HepG2 (cell line): ENCODE data around the gene CORO7. TPM values are rescaled to one million over a fixed set of nuclear protein-coding genes. Genes with fewer than 3 reads are reported as not detected.

Experiments used
- HES4 ChIP-seq: sonication (generic); formaldehyde crosslinking; IDR thresholded peaks from 2 replicates; pipeline ENCODE4 v1.9.0; 2021; ENCODE audit warnings: mild to moderate bottlenecking, missing genetic modification reagents, borderline replicate concordance
- HHEX ChIP-seq: IDR thresholded peaks from 2 replicates; pipeline ENCODE4 v1.6.1; 2016; ENCODE audit warnings: control low read depth
- KMT2B ChIP-seq: IDR thresholded peaks from 2 replicates; pipeline ENCODE4 v1.6.1; 2016; ENCODE audit warnings: missing genetic modification reagents, missing compliant biosample characterization
- PREB ChIP-seq: sonication (generic); formaldehyde crosslinking; IDR thresholded peaks from 2 replicates; pipeline ENCODE4 v1.4.0; 2020; ENCODE audit warnings: missing genetic modification reagents
- RXRB ChIP-seq: IDR thresholded peaks from 2 replicates; pipeline ENCODE4 v1.6.1; 2016; ENCODE audit warnings: borderline replicate concordance, missing genetic modification reagents, missing compliant biosample characterization
- ZNF317 ChIP-seq: sonication (generic); formaldehyde crosslinking; IDR thresholded peaks from 2 replicates; pipeline ENCODE4 v1.5.0; 2020; ENCODE audit warnings: mild to moderate bottlenecking, missing genetic modification reagents
- ZNF552 ChIP-seq: sonication (generic); formaldehyde crosslinking; IDR thresholded peaks from 2 replicates; pipeline ENCODE4 v1.9.0; 2022; ENCODE audit warnings: missing genetic modification reagents, mild to moderate bottlenecking, borderline replicate concordance
- ZNF629 ChIP-seq: sonication (generic); formaldehyde crosslinking; conservative IDR thresholded peaks from 2 replicates; pipeline ENCODE4 v1.5.0; 2020; ENCODE audit warnings: missing genetic modification reagents
- ZNF691 ChIP-seq: sonication (generic); formaldehyde crosslinking; IDR thresholded peaks from 2 replicates; pipeline ENCODE4 v1.4.0; 2020; ENCODE audit warnings: missing genetic modification reagents, low read depth, mild to moderate bottlenecking, borderline replicate concordance
- ZNF766 ChIP-seq: sonication (generic); formaldehyde crosslinking; IDR thresholded peaks from 2 replicates; pipeline ENCODE4 v1.5.0; 2020; ENCODE audit warnings: missing genetic modification reagents, borderline replicate concordance
- polyA plus RNA-seq, 8 experiments: library from polyadenylated mRNA; depleted of rRNA in 3 of 8; stranded (reverse) in 7 of 8; unstranded in 1 of 8; fragments of >200 nt; fragmentation: Illumina TruSeq in 4 of 8; extraction: Trizol in 4 of 8; gene quantifications; 2 replicates each; pipeline versions ENCODE4 v1.2.1 to v1.2.3, GENCODE V29; 2011 to 2016; ENCODE audit warnings: low read depth in 4 of 8, missing spikeins in 1 of 8, mixed read lengths in 1 of 8; ENCODE audit not compliant: insufficient read depth in 1 of 8
- total RNA-seq, 5 experiments: library from RNA; depleted of rRNA; stranded (reverse); fragments of >200 nt; fragmentation: Illumina TruSeq; extraction: Trizol; gene quantifications; 2 replicates each; pipeline ENCODE4 v1.2.3, GENCODE V29; 2016; ENCODE audit warnings: low read depth in 1 of 5
- TF ChIP-seq, protein P1 (sequence below): sonication (generic); formaldehyde crosslinking; IDR thresholded peaks from 2 replicates; pipeline ENCODE4 v1.9.0; 2021; ENCODE audit warnings: mild to moderate bottlenecking, missing genetic modification reagents
- TF ChIP-seq, protein P2 (sequence below): sonication (generic); formaldehyde crosslinking; conservative IDR thresholded peaks from 2 replicates; pipeline ENCODE4 v1.4.0; 2020; ENCODE audit warnings: missing genetic modification reagents
- TF ChIP-seq, protein P3 (sequence below): sonication (generic); formaldehyde crosslinking; IDR thresholded peaks from 2 replicates; pipeline ENCODE4 v1.4.0; 2020; ENCODE audit warnings: missing genetic modification reagents

CORO7 gene
- total and polyA plus RNA-seq, 2 of the 13 experiments (the other 11 are each of a cell fraction or from before 2014, with no cell fraction given) = 9.9 to 14.3 TPM

GRCh38 chr16:4426021-4426684 lies 9.8 kb upstream of the CORO7 start (continued):
- TF ChIP-seq, protein P1, sequence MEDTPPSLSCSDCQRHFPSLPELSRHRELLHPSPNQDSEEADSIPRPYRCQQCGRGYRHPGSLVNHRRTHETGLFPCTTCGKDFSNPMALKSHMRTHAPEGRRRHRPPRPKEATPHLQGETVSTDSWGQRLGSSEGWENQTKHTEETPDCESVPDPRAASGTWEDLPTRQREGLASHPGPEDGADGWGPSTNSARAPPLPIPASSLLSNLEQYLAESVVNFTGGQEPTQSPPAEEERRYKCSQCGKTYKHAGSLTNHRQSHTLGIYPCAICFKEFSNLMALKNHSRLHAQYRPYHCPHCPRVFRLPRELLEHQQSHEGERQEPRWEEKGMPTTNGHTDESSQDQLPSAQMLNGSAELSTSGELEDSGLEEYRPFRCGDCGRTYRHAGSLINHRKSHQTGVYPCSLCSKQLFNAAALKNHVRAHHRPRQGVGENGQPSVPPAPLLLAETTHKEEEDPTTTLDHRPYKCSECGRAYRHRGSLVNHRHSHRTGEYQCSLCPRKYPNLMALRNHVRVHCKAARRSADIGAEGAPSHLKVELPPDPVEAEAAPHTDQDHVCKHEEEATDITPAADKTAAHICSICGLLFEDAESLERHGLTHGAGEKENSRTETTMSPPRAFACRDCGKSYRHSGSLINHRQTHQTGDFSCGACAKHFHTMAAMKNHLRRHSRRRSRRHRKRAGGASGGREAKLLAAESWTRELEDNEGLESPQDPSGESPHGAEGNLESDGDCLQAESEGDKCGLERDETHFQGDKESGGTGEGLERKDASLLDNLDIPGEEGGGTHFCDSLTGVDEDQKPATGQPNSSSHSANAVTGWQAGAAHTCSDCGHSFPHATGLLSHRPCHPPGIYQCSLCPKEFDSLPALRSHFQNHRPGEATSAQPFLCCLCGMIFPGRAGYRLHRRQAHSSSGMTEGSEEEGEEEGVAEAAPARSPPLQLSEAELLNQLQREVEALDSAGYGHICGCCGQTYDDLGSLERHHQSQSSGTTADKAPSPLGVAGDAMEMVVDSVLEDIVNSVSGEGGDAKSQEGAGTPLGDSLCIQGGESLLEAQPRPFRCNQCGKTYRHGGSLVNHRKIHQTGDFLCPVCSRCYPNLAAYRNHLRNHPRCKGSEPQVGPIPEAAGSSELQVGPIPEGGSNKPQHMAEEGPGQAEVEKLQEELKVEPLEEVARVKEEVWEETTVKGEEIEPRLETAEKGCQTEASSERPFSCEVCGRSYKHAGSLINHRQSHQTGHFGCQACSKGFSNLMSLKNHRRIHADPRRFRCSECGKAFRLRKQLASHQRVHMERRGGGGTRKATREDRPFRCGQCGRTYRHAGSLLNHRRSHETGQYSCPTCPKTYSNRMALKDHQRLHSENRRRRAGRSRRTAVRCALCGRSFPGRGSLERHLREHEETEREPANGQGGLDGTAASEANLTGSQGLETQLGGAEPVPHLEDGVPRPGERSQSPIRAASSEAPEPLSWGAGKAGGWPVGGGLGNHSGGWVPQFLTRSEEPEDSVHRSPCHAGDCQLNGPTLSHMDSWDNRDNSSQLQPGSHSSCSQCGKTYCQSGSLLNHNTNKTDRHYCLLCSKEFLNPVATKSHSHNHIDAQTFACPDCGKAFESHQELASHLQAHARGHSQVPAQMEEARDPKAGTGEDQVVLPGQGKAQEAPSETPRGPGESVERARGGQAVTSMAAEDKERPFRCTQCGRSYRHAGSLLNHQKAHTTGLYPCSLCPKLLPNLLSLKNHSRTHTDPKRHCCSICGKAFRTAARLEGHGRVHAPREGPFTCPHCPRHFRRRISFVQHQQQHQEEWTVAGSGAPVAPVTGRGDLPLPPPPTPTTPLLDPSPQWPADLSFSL (CRISPR knock-in tag) = no peak
- TF ChIP-seq PREB (CRISPR knock-in tag) (no peak), KMT2B (CRISPR knock-in tag) (no peak), ZNF766 (CRISPR knock-in tag) (0 out of 2 replicates have a peak, but pooled peaks have one; percentile 23), HHEX (CRISPR knock-in tag) (peak; percentile 67; the same call in 1 of the 2 replicates), ZNF317 (CRISPR knock-in tag) (peak; percentile 45; the same call in 1 of the 2 replicates), RXRB (peak; percentile 60; the same call in 1 of the 2 replicates), HES4 (CRISPR knock-in tag) (peak; percentile 77; the same call in 1 of the 2 replicates), ZNF629 (CRISPR knock-in tag) (0 out of 2 replicates have a peak, but pooled peaks have one; percentile 25), ZNF552 (CRISPR knock-in tag) (0 out of 2 replicates have a peak, but pooled peaks have one; percentile 56), ZNF691 (CRISPR knock-in tag) (peak; percentile 91)
- TF ChIP-seq, protein P2, sequence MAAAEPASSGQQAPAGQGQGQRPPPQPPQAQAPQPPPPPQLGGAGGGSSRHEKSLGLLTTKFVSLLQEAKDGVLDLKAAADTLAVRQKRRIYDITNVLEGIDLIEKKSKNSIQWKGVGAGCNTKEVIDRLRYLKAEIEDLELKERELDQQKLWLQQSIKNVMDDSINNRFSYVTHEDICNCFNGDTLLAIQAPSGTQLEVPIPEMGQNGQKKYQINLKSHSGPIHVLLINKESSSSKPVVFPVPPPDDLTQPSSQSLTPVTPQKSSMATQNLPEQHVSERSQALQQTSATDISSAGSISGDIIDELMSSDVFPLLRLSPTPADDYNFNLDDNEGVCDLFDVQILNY (CRISPR knock-in tag) = no peak
- TF ChIP-seq, protein P3, sequence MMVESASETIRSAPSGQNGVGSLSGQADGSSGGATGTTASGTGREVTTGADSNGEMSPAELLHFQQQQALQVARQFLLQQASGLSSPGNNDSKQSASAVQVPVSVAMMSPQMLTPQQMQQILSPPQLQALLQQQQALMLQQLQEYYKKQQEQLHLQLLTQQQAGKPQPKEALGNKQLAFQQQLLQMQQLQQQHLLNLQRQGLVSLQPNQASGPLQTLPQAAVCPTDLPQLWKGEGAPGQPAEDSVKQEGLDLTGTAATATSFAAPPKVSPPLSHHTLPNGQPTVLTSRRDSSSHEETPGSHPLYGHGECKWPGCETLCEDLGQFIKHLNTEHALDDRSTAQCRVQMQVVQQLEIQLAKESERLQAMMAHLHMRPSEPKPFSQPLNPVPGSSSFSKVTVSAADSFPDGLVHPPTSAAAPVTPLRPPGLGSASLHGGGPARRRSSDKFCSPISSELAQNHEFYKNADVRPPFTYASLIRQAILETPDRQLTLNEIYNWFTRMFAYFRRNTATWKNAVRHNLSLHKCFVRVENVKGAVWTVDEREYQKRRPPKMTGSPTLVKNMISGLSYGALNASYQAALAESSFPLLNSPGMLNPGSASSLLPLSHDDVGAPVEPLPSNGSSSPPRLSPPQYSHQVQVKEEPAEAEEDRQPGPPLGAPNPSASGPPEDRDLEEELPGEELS (CRISPR knock-in tag) = peak; percentile 61; the same call in 1 of the 2 replicates
